ENCODE data around the gene PDZRN4.
"Not testable (repeated sequence)": the region's sequence is repeated elsewhere in the genome, so short reads cannot be mapped to it uniquely, and the experiment has no call there.

PDZRN4 gene

DNA sequence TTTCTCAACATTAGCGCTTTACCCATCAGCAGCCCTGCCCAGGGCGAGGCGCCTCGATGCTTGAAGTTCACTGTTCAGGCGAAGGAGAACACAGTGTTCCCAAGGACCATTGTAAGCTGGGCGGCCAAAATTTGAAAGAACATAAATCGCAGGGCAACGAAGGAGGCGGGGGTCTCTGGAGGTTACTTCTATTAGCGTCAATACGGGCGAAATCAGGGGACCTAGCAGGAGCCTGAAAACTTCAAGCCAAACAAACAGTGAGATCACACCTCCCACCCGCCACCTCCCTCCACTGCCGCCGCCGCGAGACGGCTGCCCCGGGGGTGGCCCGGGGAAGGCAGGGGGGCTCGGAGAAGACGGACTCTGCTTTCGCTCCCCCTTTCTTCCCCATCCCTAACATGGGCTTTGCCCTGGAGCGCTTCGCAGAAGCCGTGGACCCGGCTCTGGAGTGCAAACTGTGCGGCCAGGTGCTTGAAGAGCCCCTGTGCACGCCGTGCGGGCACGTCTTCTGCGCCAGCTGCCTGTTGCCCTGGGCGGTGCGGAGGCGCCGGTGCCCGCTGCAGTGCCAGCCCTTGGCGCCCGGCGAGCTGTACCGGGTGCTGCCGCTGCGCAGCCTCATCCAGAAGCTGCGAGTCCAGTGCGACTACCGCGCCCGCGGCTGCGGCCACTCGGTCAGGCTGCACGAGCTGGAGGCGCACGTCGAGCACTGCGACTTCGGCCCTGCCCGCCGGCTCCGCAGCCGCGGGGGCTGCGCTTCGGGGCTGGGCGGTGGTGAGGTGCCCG, at the start of gene PDZRN4:
TSS of gene PDZRN4 (plus strand) at position 263 of the 783 bp plus-strand sequence.
- DNase-seq (ENCODE audit: low spot score in 2 of 2), result no peak
- H3K4me3 Mint-ChIP-seq, result no peak within 1 kb of the TSS
- no peaks in the 10 kb centered on the region for H3K36me3 Mint-ChIP-seq
- no peaks in the 10 kb centered on the region for H3K4me1 Mint-ChIP-seq
- peak; percentile 34 for ATAC-seq
- no peaks in the 10 kb centered on the region for H3K9me3 Mint-ChIP-seq
- no peak within 1 kb of the TSS for H3K27ac Mint-ChIP-seq

GRCh38 chr12:41140117-41140516, 48.0 kb upstream of the PDZRN4 start:
- ATAC-seq (no peak), DNase-seq (ENCODE audit: low spot score in 2 of 2) (no peak)
- Mint-ChIP-seq H3K9me3 (peaks cover 5% of the 10 kb centered on the region), H3K36me3 (no peaks in the 10 kb centered on the region), H3K27ac (no peak overlapping the region), H3K4me1 (no peaks in the 10 kb centered on the region), H3K4me3 (no peak overlapping the region)

- H3K4me1 Mint-ChIP-seq, result no peaks in the 10 kb centered on the region
- ATAC-seq, result no peak
These were observed 47.0 kb upstream of the PDZRN4 start for GRCh38 chr12:41141104-41141503.

GRCh38 chr12:41142376-41142775, 45.7 kb upstream of the PDZRN4 start:
- Mint-ChIP-seq H3K36me3 (no peaks in the 10 kb centered on the region), H3K27ac (no peak overlapping the region), H3K4me3 (no peak overlapping the region), H3K9me3 (peaks cover 5% of the 10 kb centered on the region), H3K4me1 (no peaks in the 10 kb centered on the region)
- DNase-seq (ENCODE audit: low spot score in 2 of 2) (no peak), ATAC-seq (no peak)

More at GRCh38 chr12:41141104-41141503, 47.0 kb upstream of the PDZRN4 start:
- H3K27ac Mint-ChIP-seq, result no peak overlapping the region
- peaks cover 5% of the 10 kb centered on the region for H3K9me3 Mint-ChIP-seq
- no peak for DNase-seq (ENCODE audit: low spot score in 2 of 2)
- H3K4me3 Mint-ChIP-seq, result no peak overlapping the region
- no peaks in the 10 kb centered on the region for H3K36me3 Mint-ChIP-seq

DNA sequence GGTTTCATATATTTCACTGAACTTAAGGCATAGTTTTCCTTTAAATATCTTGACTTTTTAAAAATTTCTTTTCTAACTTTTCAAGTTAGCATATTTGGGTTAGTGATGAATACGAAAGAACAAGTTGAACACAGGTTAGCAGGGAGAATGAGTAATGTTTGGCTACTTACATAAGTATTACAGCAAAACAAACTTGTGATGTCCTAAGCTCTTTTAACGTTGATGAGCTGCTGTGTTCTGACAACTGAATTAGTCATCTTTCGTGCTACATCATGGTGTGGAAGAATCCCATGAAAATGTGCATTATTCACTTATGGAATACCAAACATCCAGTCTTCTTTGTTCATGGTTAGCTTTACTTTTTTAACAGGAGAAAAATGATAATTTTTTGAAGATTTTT, 36.3 kb upstream of the PDZRN4 start:
- H3K9me3 Mint-ChIP-seq, result no peaks in the 10 kb centered on the region
- H3K36me3 Mint-ChIP-seq, result no peaks in the 10 kb centered on the region
- no peak overlapping the region for H3K4me3 Mint-ChIP-seq
- no peaks in the 10 kb centered on the region for H3K4me1 Mint-ChIP-seq
- ATAC-seq (no peak), DNase-seq (ENCODE audit: low spot score in 2 of 2) (no peak)
- no peak overlapping the region for H3K27ac Mint-ChIP-seq

DNA sequence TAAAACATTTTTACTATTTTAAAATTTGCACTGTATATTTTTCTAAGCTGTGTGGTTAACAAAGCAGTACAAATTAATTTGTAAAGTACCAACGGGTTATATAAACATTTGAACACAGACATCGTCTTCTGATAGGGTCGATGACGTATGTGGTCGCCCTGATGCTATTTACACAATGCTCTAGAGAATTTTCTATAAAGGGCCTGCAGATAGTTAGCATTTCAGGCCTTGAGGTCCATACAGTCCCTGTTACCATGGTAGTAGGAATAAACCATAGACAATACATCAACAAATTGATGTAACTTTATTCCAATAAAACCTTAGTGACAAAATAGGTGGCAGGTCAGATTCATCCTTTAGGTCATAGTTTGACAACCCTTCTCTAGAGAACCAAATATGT, 25.7 kb upstream of the PDZRN4 start:
- H3K4me1 Mint-ChIP-seq, result no peaks in the 10 kb centered on the region
- H3K27ac Mint-ChIP-seq, result no peak overlapping the region
- H3K9me3 Mint-ChIP-seq, result peaks cover 7% of the 10 kb centered on the region
- no peaks in the 10 kb centered on the region for H3K36me3 Mint-ChIP-seq
- ATAC-seq (no peak), DNase-seq (ENCODE audit: low spot score in 2 of 2) (no peak)
- H3K4me3 Mint-ChIP-seq, result no peak overlapping the region

- no peak overlapping the region for H3K4me3 Mint-ChIP-seq
- H3K4me1 Mint-ChIP-seq, result no peaks in the 10 kb centered on the region
- no peaks in the 10 kb centered on the region for H3K36me3 Mint-ChIP-seq
- H3K27ac Mint-ChIP-seq, result no peak overlapping the region
- peaks cover 9% of the 10 kb centered on the region for H3K9me3 Mint-ChIP-seq
- ATAC-seq (no peak), DNase-seq (ENCODE audit: low spot score in 2 of 2) (no peak)
These were observed 20.4 kb upstream of the PDZRN4 start for GRCh38 chr12:41167701-41168100.

GRCh38 chr12:41174602-41175001, 13.5 kb upstream of the PDZRN4 start:
- H3K4me3 Mint-ChIP-seq, result no peak overlapping the region
- H3K36me3 Mint-ChIP-seq, result no peaks in the 10 kb centered on the region
- H3K4me1 Mint-ChIP-seq, result no peaks in the 10 kb centered on the region
- H3K27ac Mint-ChIP-seq, result no peak overlapping the region
- ATAC-seq, result no peak
- peaks cover 6% of the 10 kb centered on the region for H3K9me3 Mint-ChIP-seq
- no peak for DNase-seq (ENCODE audit: low spot score in 2 of 2)

- not testable (repeated sequence) for H3K4me3 Mint-ChIP-seq; H3K27ac Mint-ChIP-seq; H3K9me3 Mint-ChIP-seq; H3K36me3 Mint-ChIP-seq; ATAC-seq; DNase-seq (ENCODE audit: low spot score in 2 of 2); H3K4me1 Mint-ChIP-seq
These were observed 8.6 kb upstream of the PDZRN4 start for GRCh38 chr12:41179507-41179906.

DNA sequence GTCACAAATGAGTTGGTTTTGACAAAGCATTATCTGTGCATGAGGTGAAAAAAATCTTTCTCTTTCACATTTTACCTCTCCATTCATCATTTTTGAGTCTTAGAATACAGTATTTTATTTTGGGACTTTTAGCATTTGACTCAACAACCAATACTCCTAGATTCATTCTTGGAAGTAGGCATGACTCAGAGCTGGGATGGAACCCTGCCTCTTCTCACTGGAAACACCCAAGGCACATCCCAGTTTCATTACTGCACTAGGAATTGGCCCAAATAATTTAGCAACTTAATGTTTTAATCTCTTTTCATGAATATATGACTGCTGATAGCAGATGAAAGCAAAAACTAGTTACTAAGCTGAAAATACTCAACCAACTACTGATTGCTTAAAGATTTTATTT, 3.3 kb upstream of the PDZRN4 start:
- ATAC-seq, result no peak
- Mint-ChIP-seq H3K9me3 (no peaks in the 10 kb centered on the region), H3K27ac (no peak overlapping the region), H3K4me1 (no peaks in the 10 kb centered on the region), H3K4me3 (no peak overlapping the region), H3K36me3 (no peaks in the 10 kb centered on the region)
- DNase-seq (ENCODE audit: low spot score in 2 of 2), result no peak

GRCh38 chr12:41186026-41186425, 2.1 kb upstream of the PDZRN4 start:
- no peaks in the 10 kb centered on the region for H3K36me3 Mint-ChIP-seq
- no peaks in the 10 kb centered on the region for H3K4me1 Mint-ChIP-seq
- DNase-seq (ENCODE audit: low spot score in 2 of 2), result no peak
- ATAC-seq, result no peak
- H3K27ac Mint-ChIP-seq, result no peak overlapping the region
- H3K9me3 Mint-ChIP-seq, result no peaks in the 10 kb centered on the region
- no peak overlapping the region for H3K4me3 Mint-ChIP-seq

GRCh38 chr12:41188841-41189394, 798 bp downstream of the PDZRN4 start:
- DNase-seq (ENCODE audit: low spot score in 2 of 2) (no peak), ATAC-seq (peak; percentile 19)
- Mint-ChIP-seq H3K4me3 (no peak overlapping the region), H3K27ac (no peak overlapping the region), H3K36me3 (no peaks in the 10 kb centered on the region), H3K4me1 (no peaks in the 10 kb centered on the region), H3K9me3 (no peaks in the 10 kb centered on the region)

DNA sequence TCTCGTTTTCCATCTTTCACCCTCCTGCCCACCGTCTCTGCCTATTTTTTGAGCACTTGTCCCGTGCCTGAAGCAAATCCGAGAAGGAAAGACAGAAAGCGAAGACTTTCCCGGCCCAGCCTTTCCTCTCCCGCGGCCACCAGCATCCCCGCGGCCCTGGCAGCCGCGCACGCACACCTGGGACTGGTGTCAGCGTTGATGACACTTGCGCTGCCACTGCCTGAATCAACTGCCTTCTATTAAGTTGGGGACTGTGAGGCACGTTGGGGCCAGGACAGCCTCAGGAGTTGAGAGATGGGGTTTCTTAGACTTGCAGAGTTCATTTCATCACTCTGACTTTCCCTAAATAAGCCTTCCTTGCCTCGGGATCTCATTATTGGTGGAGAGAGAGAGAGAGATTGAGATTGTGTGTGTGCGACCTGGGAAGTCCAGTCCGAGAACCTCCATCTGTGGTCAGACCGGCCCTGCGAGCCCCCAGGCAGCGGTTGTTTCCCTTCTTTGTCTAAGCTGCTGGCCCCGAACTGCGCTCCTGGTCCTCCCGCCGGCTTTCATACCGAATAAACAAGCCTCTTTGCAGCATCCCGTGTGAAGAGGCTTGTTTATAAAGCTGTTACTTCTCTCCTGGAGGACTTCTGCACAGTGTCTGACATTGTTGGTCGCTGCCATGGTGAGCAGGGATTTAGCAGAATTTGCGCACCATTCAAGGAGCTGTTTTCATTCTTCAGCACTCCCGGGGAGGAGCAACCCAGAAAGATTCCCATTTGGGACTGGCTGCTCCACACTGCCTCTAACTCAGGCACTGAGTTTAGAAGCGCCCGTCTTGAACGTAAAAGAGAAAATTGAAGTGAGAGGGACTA, 1.5 kb downstream of the PDZRN4 start:
- no peak overlapping the region for H3K27ac Mint-ChIP-seq

GRCh38 chr12:41190338-41190737, 2.2 kb downstream of the PDZRN4 start:
- DNase-seq (ENCODE audit: low spot score in 2 of 2) (no peak), ATAC-seq (no peak)
- H3K9me3 Mint-ChIP-seq, result no peaks in the 10 kb centered on the region
- H3K4me1 Mint-ChIP-seq, result no peaks in the 10 kb centered on the region
- H3K36me3 Mint-ChIP-seq, result no peaks in the 10 kb centered on the region
- H3K27ac Mint-ChIP-seq, result no peak overlapping the region
- H3K4me3 Mint-ChIP-seq, result no peak overlapping the region

More for the DNA sequence above, 1.5 kb downstream of the PDZRN4 start:
- H3K4me1 Mint-ChIP-seq, result no peaks in the 10 kb centered on the region
- no peak overlapping the region for H3K4me3 Mint-ChIP-seq
- DNase-seq (ENCODE audit: low spot score in 2 of 2) (no peak), ATAC-seq (no peak)
- H3K36me3 Mint-ChIP-seq, result no peaks in the 10 kb centered on the region
- no peaks in the 10 kb centered on the region for H3K9me3 Mint-ChIP-seq

- not testable (repeated sequence) for H3K27ac Mint-ChIP-seq; H3K9me3 Mint-ChIP-seq; H3K36me3 Mint-ChIP-seq; H3K4me3 Mint-ChIP-seq; ATAC-seq; DNase-seq (ENCODE audit: low spot score in 2 of 2); H3K4me1 Mint-ChIP-seq
These were observed 3.4 kb downstream of the PDZRN4 start for GRCh38 chr12:41191549-41191948.

DNA sequence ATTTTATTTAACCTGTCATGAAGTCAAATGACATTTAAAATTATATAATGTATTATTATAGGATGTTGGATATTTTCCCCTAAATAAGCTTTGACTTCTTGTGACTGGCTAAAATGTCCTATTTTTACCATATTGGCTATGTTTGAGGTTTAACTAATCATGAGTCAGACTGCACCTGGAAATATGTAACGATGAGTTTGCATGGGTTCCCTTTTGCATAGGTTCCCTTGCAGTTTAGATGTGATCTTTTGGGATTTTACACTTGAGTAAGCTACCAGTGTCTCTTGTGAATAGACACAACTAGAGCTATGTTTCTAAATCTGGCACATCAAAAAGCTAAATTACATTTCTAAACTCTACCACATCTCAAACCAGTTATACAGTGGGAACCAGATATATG, 5.2 kb downstream of the PDZRN4 start:
- ATAC-seq, result no peak
- Mint-ChIP-seq H3K36me3 (no peaks in the 10 kb centered on the region), H3K4me1 (no peaks in the 10 kb centered on the region), H3K4me3 (no peak overlapping the region), H3K27ac (no peak overlapping the region), H3K9me3 (no peaks in the 10 kb centered on the region)
- no peak for DNase-seq (ENCODE audit: low spot score in 2 of 2)
